HG02884 (cell line): ENCODE measurements around the gene ITPKB.

Experiments
- ATAC-seq: cut with Tn5 transposase; IDR thresholded peaks from one replicate; pipeline ENCODE4 v1.9.1; 2021; ENCODE audit warnings: mild to moderate bottlenecking, moderate library complexity; ENCODE audit not compliant: unreplicated experiment

ITPKB gene

GRCh38 chr1:226668173-226668560, 70.9 kb downstream of the ITPKB start:
- no peak for ATAC-seq

- ATAC-seq, result no peak
Observed at GRCh38 chr1:226666692-226667091, 72.4 kb downstream of the ITPKB start.

- ATAC-seq, result no peak
Observed at GRCh38 chr1:226666164-226666506, 72.9 kb downstream of the ITPKB start.

DNA sequence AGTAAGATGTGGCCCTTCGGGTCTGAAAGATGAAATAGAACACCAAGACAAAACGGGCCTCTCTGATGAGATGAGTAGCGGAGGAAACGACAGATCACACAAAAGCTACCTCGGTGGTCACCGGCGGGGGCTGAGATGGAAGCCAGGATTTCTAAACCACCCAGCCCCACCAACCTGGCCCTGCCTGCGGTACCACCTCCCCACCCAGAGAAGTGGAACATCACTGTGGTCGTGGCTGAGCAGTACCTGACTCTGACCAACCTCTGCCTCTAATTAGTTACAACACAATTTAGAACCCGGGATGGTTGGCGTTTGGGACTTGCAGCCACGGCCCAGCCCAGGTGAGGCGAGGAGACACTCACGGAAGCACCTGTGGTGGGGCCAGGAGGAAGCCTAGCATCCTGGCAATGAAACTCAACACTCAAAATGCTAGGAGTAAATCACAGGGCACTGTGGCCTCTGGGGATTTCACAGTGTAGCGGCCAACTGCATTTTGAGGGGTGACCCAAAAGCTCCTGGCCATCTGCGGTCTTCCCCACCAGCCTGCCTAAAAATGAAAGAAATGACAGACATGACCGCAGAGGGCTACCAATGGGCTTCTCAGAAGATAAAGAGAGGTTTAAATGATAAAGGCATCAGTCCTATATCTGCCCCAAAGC, 73.4 kb downstream of the ITPKB start:
- no peak for ATAC-seq

DNA sequence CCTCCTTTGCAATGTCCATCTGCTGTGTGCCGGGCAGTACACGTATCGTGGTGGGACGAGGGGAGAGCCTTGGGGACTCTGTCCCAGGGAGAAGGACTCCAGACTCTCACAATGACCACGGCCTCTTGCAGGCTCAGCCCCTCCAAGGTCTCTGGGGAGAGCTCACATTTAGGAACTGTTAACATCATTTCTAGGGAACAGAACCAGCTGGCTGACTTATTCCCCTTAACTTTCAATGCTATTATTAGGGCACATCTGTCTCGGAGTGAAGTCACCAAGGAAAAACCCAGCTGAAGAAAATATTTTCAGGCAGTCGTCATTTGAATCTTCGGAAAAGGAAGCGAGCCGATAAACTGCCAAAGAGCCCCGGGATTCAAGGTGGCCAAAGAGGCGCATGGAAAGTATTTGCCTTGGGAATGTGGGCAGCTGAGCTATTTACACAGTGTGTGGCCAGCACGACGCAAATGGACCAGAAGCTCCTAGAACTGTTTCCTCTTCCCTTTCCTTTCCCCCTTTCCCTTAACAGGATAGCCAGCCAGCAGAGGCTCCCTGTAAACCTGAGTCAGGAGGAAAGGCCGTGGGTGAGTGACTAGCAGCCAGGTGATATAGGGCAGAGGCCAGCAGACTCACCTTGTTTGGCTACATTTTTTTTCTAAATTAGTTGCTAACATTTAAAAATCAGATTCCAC, 74.5 kb downstream of the ITPKB start:
- ATAC-seq, result no peak

DNA sequence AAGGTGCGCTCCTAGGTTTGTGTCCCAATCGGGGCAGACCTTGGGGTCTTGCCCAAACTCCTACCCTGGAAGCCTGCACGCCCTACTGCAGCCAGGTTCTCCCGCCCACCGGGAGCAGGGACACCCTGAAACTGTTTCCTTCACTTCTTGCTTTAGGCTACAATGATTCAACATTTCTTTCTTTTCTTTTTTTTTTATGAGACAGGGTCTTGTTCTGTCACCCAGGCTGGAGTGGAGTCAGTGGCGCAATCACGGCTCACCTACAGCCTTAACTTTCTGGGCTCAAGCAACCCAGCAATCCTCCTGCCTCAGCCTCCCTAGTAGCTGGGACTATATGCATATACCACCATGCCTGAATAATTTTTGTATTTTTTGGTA, 75.8 kb downstream of the ITPKB start:
- no peak for ATAC-seq

GRCh38 chr1:226662642-226663326, 76.3 kb downstream of the ITPKB start:
- ATAC-seq, result peak; percentile 95

- ATAC-seq, result no peak
Observed at GRCh38 chr1:226661965-226662364, 77.1 kb downstream of the ITPKB start.

DNA sequence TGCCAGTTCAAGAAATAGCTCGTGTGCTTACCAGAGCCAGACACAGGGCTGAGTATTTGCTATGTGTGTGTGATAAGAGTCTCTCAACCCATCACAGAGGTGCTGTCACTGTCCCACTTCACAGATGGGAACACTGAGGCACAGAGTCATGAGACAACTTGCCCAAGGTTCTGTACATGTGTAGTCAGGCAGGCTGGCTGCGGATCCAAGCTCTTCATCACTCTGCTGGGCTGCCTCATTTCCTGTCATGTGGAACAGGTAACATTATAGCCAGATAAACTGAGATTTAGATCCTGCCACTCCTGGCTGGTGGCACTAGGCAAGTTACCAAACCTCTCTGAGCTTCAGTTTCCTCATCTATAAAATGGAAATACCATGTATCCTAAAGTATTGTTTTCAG, 77.8 kb downstream of the ITPKB start:
- ATAC-seq, result no peak

- no peak for ATAC-seq
Observed at GRCh38 chr1:226660410-226661182, 78.5 kb downstream of the ITPKB start.

DNA sequence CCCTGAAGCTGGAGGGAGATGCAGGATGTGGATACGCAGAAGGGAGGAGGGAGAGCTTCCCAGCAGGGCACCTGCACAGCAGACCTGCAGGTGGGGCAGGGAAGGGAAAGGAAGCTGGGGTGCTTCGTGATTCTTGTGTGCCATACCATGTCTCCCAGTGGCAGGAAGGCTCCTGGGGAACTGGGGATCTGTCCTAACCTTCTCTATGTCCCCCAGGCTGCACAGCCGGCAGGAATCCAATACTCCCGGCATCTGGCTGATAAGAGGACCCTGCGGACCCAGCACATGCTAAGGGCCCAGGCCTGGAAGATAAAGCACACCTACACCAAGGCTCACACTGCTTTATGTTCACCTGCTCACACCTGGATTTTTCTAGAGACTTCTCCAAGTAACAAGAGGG, 79.4 kb downstream of the ITPKB start:
- ATAC-seq, result no peak

DNA sequence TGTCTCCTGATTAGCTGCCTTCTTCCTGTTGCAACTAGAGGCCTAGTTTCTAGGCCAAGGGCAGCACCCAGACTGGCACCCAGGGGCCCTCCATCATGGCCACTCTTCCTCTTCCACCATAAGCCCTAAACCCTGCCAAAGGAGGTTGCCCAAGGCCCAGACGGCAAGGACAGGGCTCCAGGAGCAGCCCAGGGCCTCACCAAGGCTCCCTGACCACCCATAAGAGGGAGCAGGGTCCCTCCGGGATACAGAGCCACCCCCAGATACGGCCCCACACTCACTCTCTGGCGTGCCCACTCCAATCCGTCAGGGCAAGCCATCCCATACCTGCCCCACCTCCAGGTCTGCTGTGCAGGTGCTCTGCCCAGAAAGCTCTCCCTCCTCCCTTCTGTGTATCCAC, 79.9 kb downstream of the ITPKB start:
- no peak for ATAC-seq

- no peak for ATAC-seq
Observed at GRCh38 chr1:226658546-226659125, 80.4 kb downstream of the ITPKB start.

DNA sequence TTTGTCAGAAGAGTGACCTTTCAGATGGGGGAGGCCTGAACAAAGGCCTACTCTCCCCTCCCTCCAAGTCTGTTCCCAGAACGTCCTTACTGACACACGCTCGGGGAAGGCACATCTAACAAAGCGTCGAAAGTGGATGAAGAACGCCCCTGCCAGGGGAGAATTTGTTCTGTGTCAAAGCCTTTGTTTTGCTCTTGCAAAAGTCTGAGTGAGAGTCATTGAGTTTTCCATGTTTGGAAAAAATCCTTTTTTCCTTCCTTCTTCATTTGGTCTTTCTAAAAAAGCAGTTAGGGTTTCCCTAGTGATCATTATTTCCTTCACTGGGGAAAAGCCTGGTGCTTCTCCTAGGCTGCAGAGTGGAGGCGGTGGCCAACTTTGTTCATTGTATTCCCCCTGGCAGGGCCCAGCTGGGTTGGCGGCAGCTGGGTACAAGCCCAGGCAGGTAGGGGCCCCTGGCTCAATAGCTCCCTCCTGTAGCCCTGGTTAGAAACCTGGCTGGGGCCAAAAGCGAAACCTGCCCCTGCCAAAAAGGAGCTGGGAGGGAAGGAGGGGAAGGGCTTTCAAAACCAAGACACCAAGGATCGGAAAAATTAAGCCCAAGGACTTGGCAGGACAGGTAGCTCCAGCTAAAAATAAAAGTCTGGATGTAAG, 81.1 kb downstream of the ITPKB start:
- ATAC-seq, result no peak

- ATAC-seq, result no peak
Observed at GRCh38 chr1:226656601-226657277, 82.3 kb downstream of the ITPKB start.

DNA sequence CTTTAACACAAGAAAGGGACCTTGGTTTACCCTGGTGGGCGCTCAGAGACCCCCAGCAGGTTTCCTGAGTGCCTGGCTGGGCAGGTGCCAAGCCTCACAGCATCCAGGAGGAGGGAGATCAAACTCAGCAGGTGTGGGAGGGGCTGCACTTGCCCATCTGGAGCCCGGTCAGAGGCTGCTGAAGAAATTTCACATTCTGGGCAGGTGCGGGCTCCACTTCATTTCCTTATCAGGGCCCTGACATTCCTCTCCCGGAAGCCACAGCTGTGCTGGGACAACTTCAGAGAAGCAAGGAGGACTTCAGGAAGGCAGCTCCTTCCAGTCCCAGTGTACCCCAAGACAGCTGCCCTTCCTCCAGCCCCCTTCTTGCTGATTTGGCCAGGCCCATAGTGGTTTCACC, 82.9 kb downstream of the ITPKB start:
- no peak for ATAC-seq

DNA sequence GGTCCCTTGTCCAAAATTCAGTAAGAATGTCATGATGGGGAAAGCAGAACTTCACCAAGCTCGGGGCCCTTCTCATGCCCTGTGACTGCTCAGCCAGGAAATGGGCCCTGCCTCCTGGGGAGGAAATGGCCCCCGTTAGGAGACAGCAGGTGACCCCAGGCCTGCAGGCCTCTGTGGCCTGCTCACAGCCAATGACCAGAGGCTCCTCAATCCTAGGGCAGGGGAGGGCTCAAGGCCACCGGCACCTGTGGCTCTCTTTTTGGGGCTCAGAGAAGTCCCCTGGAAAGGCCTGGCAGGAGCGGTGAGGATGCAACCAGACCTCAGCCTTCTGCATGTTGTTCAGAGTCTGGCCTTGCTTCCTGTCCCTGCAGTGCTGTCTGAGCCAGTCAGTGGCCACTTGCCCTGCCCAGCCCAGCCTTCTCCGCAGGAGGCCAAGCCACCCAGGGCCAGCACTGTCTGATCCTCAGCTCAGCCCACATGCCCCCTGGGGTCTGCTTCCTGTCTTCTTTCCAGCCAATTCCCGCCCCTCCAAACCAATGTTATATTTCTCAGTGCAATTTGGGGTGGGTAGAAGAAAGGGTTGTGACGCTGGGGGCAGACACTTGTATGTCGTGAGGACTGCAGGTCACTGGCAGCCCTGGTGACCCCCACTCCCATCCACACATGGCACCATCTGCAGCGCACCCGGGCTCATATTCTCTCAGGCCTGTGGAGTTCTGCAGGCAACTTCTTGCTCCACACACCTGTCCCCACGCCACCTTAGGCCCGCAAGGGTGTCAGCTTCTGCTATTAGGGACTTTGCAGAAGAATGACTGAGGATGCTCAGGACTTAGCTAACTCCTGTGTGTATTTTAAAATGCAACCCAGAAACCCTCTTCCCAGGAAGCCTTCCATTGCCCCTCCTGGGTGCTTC, 83.6 kb downstream of the ITPKB start:
- ATAC-seq, result no peak

DNA sequence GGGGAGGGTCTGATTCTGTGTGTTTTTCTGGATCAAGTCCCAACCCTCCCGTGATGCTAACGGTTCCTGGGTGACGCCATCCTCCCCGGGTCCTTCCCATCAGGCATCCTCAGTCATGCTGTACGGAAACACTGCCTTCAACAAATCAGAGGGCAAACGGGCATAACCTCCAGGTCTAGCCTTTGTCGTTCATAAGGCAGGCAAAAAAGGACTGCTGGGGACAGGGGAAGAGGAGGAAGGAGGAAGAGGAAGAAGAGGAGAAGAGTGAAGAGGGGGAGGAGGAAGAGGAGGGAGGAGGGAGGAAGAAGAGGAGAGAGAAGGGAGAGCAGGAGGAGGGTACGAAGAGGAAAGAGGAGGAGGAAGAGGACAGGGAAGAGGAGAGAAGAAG, 84.4 kb downstream of the ITPKB start:
- ATAC-seq, result no peak

DNA sequence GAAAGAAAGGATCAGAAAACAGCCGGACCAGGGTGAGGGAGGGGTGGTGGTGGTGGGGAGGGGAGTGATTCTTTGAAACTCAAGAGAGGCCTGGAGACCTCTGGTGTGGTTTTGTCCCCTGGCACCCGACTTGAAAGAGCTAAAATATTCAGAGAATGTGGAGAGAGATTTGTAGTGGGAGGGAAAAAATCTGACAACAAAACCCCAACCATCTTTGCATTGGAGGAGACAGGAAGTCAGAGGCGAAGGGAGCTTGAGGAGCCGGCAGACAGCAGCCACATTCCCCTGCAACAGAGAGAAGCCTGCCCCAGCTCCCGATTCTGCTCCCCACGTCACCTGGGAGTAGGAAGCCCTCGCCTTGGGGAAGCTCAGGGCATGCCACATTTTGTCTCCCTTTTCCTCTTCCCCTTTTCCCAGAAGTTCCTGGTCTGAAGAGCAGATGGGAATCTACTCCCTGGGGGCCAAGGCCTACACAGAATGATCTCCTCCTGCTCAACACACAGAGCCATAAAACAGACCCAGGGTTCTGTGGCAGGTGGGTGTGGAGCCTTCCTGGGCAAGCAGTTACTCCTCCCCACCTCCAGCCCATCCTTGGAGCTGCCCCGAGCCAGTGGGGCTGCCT, 84.9 kb downstream of the ITPKB start:
- ATAC-seq, result no peak
